Activated T-helper 2 cell treated with anti-CD3 and anti-CD28 coated beads, Interferon-gamma antibody, Interleukin-2, Interleukin-4, amounts not matched to agents 10 μg/mL and 5 μg/mL and 100 μg/mL, durations not matched to agents 14 hours and 24 hours and 36 hours (primary cell): Measurements from ENCODE around the gene DUSP10. TPM values are rescaled to one million over a fixed set of nuclear protein-coding genes. Genes with fewer than 3 reads are reported as not detected.

Source experiments
- DNase-seq: peaks from one replicate; pipeline ENCODE4 v3.0.0; 2021; ENCODE audit warnings: low spot score
- H3K27ac Mint-ChIP-seq: one replicate; pipeline ENCODE4 v1.8.0; 2021; ENCODE audit warnings: mixed read lengths
- H3K27me3 Mint-ChIP-seq: one replicate; pipeline ENCODE4 v1.8.0; 2021; ENCODE audit warnings: low read depth, mixed read lengths
- H3K36me3 Mint-ChIP-seq: one replicate; pipeline ENCODE4 v1.8.0; 2021; ENCODE audit warnings: low read depth, mixed read lengths
- H3K4me1 Mint-ChIP-seq: one replicate; pipeline ENCODE4 v1.8.0; 2021; ENCODE audit warnings: low read depth, mixed read lengths
- H3K4me3 Mint-ChIP-seq: one replicate; pipeline ENCODE4 v1.8.0; 2021; ENCODE audit warnings: low read depth, mild to moderate bottlenecking, moderate library complexity, mixed read lengths
- H3K9me3 Mint-ChIP-seq: one replicate; pipeline ENCODE4 v1.8.0; 2021; ENCODE audit warnings: mixed read lengths
- intact Hi-C: fragments of 100-400 bp; cut with micrococcal nuclease; formaldehyde crosslinking; loops from one replicate; pipeline ENCODE4 v1.15.1; 2023
- total RNA-seq: library from RNA; stranded (reverse); gene quantifications from 2 replicates; pipeline ENCODE4 v1.2.3, GENCODE V29; 2022

The DUSP10 gene
- total RNA-seq, 1 donor from 2014 or later = 21.7 TPM

- H3K36me3 Mint-ChIP-seq = peaks cover 6% of the 10 kb centered on the region
- H3K9me3 Mint-ChIP-seq = no peaks in the 10 kb centered on the region
- H3K4me3 Mint-ChIP-seq = peak overlapping the region; percentile 66
- no peaks in the 10 kb centered on the region for H3K27me3 Mint-ChIP-seq
- no peak for DNase-seq
- H3K27ac Mint-ChIP-seq = no peak overlapping the region
- peaks cover 53% of the 10 kb centered on the region for H3K4me1 Mint-ChIP-seq
- intact Hi-C loops = loop anchor here (5.0 kb wide), 2 partner anchors 72 to 223 kb away; no protein-coding TSS in a partner anchor
Observed at GRCh38 chr1:221739677-221740025, 2.2 kb downstream of the DUSP10 start.

- Mint-ChIP-seq H3K27me3 (no peaks in the 10 kb centered on the region), H3K27ac (peak overlapping the region; percentile 25), H3K9me3 (no peaks in the 10 kb centered on the region), H3K4me3 (peak overlapping the region; percentile 66), H3K4me1 (peaks cover 57% of the 10 kb centered on the region), H3K36me3 (peaks cover 11% of the 10 kb centered on the region)
- intact Hi-C loops = no loop called here
- no peak for DNase-seq
Observed at GRCh38 chr1:221739018-221739676, 2.7 kb downstream of the DUSP10 start.

GRCh38 chr1:221736714-221737113, 5.2 kb downstream of the DUSP10 start:
- Mint-ChIP-seq H3K36me3 (peaks cover 35% of the 10 kb centered on the region), H3K9me3 (no peaks in the 10 kb centered on the region), H3K4me3 (no peak overlapping the region), H3K27ac (no peak overlapping the region), H3K27me3 (no peaks in the 10 kb centered on the region), H3K4me1 (peaks cover 69% of the 10 kb centered on the region)
- no peak for DNase-seq
- intact Hi-C loops = loop anchor here (1.0 kb wide), 1 partner anchor 8 kb away; no protein-coding TSS in a partner anchor

- no peaks in the 10 kb centered on the region for H3K27me3 Mint-ChIP-seq
- H3K4me3 Mint-ChIP-seq = no peak overlapping the region
- H3K36me3 Mint-ChIP-seq = peaks cover 38% of the 10 kb centered on the region
- intact Hi-C loops = loop anchor here (1.0 kb wide), 1 partner anchor 8 kb away; no protein-coding TSS in a partner anchor
- peaks cover 69% of the 10 kb centered on the region for H3K4me1 Mint-ChIP-seq
- no peaks in the 10 kb centered on the region for H3K9me3 Mint-ChIP-seq
- no peak for DNase-seq
- no peak overlapping the region for H3K27ac Mint-ChIP-seq
Observed at GRCh38 chr1:221735999-221736398, 5.9 kb downstream of the DUSP10 start.

GRCh38 chr1:221734187-221734586, 7.7 kb downstream of the DUSP10 start:
- peaks cover 78% of the 10 kb centered on the region for H3K4me1 Mint-ChIP-seq
- peaks cover 49% of the 10 kb centered on the region for H3K36me3 Mint-ChIP-seq
- no peak overlapping the region for H3K4me3 Mint-ChIP-seq
- no peaks in the 10 kb centered on the region for H3K27me3 Mint-ChIP-seq
- H3K9me3 Mint-ChIP-seq = no peaks in the 10 kb centered on the region
- DNase-seq = no peak
- intact Hi-C loops = no loop called here
- H3K27ac Mint-ChIP-seq = no peak overlapping the region

- H3K27me3 Mint-ChIP-seq = no peaks in the 10 kb centered on the region
Observed at GRCh38 chr1:221732052-221732451, 9.8 kb downstream of the DUSP10 start.

GRCh38 chr1:221729771-221730330, 12.0 kb downstream of the DUSP10 start:
- intact Hi-C loops = loop anchor here (5.0 to 10.0 kb wide), 3 partner anchors 98 to 925 kb away; no protein-coding TSS in a partner anchor
- no peaks in the 10 kb centered on the region for H3K27me3 Mint-ChIP-seq
- peak overlapping the region; percentile 56 for H3K27ac Mint-ChIP-seq

More at GRCh38 chr1:221732052-221732451, 9.8 kb downstream of the DUSP10 start:
- Mint-ChIP-seq H3K4me1 (peaks cover 82% of the 10 kb centered on the region), H3K36me3 (peaks cover 71% of the 10 kb centered on the region), H3K4me3 (no peak overlapping the region), H3K9me3 (peaks cover 6% of the 10 kb centered on the region), H3K27ac (no peak overlapping the region)
- intact Hi-C loops = no loop called here
- DNase-seq = no peak

GRCh38 chr1:221728037-221728505, 13.8 kb downstream of the DUSP10 start:
- H3K27ac Mint-ChIP-seq = peak overlapping the region; percentile 95
- intact Hi-C loops = loop anchor here (1.0 to 10.0 kb wide), 4 partner anchors 8 to 927 kb away; no protein-coding TSS in a partner anchor
- peaks cover 82% of the 10 kb centered on the region for H3K36me3 Mint-ChIP-seq
- no peaks in the 10 kb centered on the region for H3K27me3 Mint-ChIP-seq
- H3K4me3 Mint-ChIP-seq = no peak overlapping the region
- no peak for DNase-seq
- H3K9me3 Mint-ChIP-seq = peaks cover 23% of the 10 kb centered on the region
- peaks cover 76% of the 10 kb centered on the region for H3K4me1 Mint-ChIP-seq

More at GRCh38 chr1:221729771-221730330, 12.0 kb downstream of the DUSP10 start:
- Mint-ChIP-seq H3K4me1 (peaks cover 81% of the 10 kb centered on the region), H3K36me3 (peaks cover 83% of the 10 kb centered on the region), H3K9me3 (peaks cover 7% of the 10 kb centered on the region), H3K4me3 (no peak overlapping the region)
- DNase-seq = no peak

GRCh38 chr1:221727146-221728036, 14.5 kb downstream of the DUSP10 start:
- intact Hi-C loops = loop anchor here (1.0 to 10.0 kb wide), 6 partner anchors 9 to 927 kb away; no protein-coding TSS in a partner anchor
- H3K4me3 Mint-ChIP-seq = peak overlapping the region; percentile 61
- peak overlapping the region; percentile 95 for H3K27ac Mint-ChIP-seq
- peaks cover 82% of the 10 kb centered on the region for H3K36me3 Mint-ChIP-seq
- DNase-seq = no peak
- H3K4me1 Mint-ChIP-seq = peaks cover 76% of the 10 kb centered on the region
- H3K9me3 Mint-ChIP-seq = peaks cover 29% of the 10 kb centered on the region
- no peaks in the 10 kb centered on the region for H3K27me3 Mint-ChIP-seq

GRCh38 chr1:221725735-221726672, 15.9 kb downstream of the DUSP10 start:
- DNase-seq = no peak
- Mint-ChIP-seq H3K4me3 (peak overlapping the region; percentile 69), H3K27me3 (no peaks in the 10 kb centered on the region), H3K36me3 (peaks cover 85% of the 10 kb centered on the region), H3K4me1 (peaks cover 84% of the 10 kb centered on the region), H3K27ac (peak overlapping the region; percentile 95), H3K9me3 (peaks cover 30% of the 10 kb centered on the region)
- intact Hi-C loops = loop anchor here (1.0 to 10.0 kb wide), 6 partner anchors 14 to 929 kb away; no protein-coding TSS in a partner anchor

- no peak for DNase-seq
- Mint-ChIP-seq H3K27ac (peak overlapping the region; percentile 54), H3K36me3 (peaks cover 90% of the 10 kb centered on the region), H3K9me3 (peaks cover 30% of the 10 kb centered on the region), H3K4me1 (peaks cover 85% of the 10 kb centered on the region), H3K27me3 (no peaks in the 10 kb centered on the region), H3K4me3 (no peak overlapping the region)
- intact Hi-C loops = loop anchor here (5.0 to 10.0 kb wide), 3 partner anchors 93 to 930 kb away; no protein-coding TSS in a partner anchor
Observed at GRCh38 chr1:221724931-221725605, 16.8 kb downstream of the DUSP10 start.
